OCI-M2 (cell line): Measurements from ENCODE around the gene MCRS1.

Experiments used
- DNase-seq: peaks from one replicate; lab custom pipeline; 2025; ENCODE audit not compliant: unreplicated experiment; lab: John Stamatoyannopoulos, UW

Gene MCRS1

GRCh38 chr12:49556391-49557186 is 11.4 kb downstream of the MCRS1 start:
- DNase-seq, result no peak

DNA sequence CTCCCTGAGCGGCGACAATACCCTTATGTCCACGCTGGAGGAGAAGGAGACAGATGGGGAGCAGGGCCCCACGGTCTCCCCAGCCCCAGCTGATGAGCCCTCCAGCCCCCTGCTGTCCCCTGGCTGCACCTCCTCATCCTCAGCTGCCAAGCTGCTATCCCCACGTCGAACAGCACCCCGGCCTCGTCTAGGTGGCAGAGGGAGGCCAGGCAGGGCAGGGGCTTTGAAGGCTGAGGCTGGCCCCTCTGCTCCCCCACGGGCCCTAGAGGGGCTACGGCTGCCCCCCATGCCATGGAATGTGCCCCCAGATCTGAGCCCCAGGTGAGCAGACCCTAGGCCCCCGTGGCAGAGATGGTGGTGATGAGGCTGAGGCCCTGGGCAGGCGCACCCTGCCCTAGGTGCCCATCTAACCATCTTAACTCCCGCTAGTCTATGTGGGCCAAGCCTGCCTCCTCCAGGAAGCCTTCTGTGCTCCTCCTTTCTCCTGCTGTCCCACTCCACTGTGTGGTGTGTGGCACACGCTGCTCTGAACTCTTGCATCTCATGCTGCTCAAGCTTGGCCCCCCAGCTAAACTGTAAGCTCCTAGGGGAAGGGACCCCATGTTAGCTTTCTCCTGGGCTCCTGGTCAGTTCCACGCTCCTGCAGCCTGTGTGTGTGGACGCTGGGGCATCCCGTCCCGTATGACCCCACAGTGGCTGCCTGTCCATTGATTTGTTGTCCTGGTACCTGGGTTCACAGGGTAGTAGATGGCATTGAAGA is 12.1 kb downstream of the MCRS1 start:
- DNase-seq, result no peak

GRCh38 chr12:49554266-49554665 is 13.7 kb downstream of the MCRS1 start:
- no peak for DNase-seq

GRCh38 chr12:49553512-49554088 is 14.3 kb downstream of the MCRS1 start:
- no peak for DNase-seq

DNA sequence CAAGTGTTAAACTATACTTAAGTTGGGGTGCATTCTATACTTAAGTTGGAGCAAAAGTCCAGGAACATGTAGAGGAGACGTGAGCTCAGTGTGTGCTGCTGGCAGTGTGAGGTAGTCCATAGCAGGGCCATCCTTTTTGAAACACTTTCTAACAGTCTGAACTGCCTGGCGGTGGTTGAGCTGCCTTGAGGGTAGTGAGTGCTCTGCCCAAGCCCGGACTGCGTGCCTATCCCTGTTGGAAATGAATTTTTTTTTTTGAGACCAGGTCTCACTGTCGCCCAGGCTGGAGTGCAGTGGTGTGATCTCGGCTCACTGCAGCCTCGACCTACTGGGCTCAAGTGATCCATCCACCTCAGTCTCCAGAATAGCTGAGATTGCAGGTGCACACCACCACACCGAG is 15.0 kb downstream of the MCRS1 start:
- no peak for DNase-seq

DNA sequence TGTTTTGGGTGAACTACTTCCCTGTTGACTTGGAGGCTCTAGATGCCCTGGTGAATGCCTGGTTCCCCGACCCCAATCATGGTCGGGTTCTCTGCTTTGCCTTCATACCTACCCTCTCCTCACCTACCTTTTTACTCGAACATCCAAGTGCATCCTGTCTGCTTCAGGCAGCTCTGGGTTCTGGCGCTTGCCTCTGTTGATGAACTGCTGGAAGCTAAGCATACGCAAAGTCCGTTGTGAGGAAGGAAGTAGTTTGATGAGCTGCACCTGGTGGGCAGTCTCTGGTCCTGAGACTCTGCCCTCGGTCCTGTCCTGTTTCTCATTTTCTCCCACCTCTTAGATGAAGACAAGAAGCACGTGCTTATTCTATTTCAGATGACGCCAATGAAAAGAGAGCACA is 15.5 kb downstream of the MCRS1 start:
- DNase-seq, result no peak

DNA sequence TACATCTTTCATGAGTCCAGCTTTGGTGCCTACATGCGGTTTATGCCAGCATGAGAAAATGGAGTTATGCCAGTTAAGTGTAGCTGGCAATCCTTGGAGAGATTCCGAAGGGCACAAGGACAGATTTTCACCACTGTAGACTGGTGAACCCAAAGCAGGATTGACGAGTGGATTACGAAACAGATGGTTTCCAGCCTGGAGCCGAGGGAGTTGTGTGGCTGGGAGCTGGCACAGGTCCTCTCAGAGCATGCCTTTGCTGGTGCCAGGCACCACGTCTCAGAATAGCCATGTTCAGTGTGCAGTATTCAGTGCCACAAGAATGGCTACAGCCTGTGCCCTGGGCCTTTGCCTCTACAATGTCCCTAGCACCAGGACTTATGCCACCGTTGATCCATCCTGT is 15.9 kb downstream of the MCRS1 start:
- no peak for DNase-seq

DNA sequence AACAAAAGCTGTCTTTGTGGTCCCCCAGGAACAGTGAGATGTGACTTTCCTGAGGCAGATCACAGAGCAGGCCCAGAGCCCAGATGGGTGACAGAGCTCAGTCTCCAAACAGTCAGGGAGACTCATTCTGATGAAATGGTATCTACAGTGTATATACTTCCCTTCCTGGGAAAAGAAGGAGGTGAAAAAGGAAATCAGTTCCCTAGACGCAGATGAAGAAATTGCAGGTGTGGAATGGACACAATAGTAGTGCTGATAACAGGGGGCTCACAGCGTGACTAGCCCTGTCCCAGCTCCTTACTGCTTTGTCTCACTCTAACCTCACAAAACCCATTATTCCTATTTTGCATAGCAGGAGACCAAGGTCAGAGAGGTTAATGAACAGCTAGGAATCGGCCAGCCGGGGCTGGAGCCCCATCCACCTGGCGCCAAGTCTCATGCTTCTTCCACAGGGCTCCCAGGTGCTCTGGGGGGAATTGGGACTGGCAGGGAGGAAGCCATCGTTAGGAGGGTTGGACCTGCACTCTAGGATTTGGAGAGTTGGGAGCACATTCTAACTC is 17.2 kb downstream of the MCRS1 start:
- no peak for DNase-seq

GRCh38 chr12:49549735-49550692 is 17.9 kb downstream of the MCRS1 start:
- no peak for DNase-seq

DNA sequence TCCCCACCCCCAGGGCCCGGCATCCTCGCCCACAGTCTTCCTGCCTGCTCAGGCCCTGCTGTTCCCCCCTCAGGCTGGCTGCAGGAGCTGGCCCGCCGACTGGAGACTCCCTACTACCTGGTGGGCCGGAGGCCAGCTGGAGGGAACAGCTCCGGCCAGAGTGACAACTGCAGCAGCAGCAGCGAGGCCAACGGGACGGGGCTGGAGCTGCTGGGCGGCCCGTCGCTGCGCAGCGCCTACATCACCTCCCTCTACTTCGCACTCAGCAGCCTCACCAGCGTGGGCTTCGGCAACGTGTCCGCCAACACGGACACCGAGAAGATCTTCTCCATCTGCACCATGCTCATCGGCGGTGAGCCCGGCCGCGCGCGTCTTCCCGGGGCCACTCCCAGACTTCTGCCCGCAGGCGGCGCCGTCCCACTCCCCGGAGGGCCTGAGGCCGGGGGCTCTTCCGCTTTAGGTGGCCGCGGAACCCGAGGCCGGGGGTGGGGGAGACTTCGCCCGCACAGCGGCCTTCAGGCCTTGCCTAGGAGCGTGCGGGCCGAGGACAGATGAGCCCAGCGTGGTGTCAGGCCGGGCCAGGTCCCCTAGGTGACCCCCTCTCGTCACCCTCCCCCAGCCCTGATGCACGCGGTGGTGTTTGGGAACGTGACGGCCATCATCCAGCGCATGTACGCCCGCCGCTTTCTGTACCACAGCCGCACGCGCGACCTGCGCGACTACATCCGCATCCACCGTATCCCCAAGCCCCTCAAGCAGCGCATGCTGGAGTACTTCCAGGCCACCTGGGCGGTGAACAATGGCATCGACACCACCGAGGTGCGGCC is 18.9 kb downstream of the MCRS1 start:
- no peak for DNase-seq

DNA sequence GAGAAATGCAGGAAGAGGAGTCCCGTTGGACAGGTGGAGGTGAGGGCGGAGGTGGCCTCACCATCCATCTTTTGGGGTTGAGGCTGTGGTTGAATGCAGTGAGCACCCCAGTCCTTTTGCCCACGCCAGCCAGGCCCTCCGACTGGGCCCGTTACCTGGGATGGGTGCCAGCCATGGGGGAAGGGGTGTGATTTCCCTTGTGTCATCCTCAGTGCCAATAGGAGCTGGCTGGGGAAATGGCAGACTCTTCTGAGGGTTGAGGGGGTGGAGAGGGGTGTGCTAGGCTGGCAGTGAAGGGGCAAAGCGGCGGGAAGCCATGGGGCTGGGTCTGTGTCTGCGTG is 19.5 kb downstream of the MCRS1 start:
- no peak for DNase-seq

GRCh38 chr12:49547090-49547690 is 20.8 kb downstream of the MCRS1 start:
- no peak for DNase-seq

- no peak for DNase-seq
Measured at GRCh38 chr12:49546481-49546880, 21.5 kb downstream of the MCRS1 start.

GRCh38 chr12:49545815-49546214 is 22.1 kb downstream of the MCRS1 start:
- DNase-seq, result no peak

DNA sequence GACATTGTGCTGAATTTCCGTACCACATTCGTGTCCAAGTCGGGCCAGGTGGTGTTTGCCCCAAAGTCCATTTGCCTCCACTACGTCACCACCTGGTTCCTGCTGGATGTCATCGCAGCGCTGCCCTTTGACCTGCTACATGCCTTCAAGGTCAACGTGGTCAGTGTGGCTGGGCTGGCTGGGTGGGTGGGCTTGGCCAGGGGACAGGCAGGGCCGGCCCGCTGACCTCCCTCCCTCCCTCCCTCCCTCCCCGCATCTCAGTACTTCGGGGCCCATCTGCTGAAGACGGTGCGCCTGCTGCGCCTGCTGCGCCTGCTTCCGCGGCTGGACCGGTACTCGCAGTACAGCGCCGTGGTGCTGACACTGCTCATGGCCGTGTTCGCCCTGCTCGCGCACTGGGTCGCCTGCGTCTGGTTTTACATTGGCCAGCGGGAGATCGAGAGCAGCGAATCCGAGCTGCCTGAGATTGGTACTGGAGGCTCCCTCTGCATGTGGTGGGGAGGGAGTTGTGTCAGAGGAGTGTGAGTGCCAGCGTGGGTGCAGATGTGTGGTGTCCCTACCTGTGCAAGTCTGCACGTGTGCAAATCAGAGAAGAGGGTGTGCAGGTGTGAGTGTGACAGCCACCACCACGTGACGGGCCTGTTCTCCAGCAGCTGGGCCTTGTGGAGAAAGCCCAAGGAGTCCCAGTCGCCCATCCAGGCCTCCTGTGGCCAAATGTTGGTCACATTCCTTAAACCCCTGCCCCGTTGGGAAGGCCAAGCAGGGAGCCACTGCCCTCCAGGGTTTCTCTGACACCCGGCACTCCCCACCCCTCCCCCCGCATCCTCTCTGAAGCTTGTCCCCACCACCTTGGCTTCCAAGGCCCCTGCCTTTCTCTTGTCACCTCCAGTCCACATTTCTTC is 23.8 kb downstream of the MCRS1 start:
- DNase-seq, result no peak

DNA sequence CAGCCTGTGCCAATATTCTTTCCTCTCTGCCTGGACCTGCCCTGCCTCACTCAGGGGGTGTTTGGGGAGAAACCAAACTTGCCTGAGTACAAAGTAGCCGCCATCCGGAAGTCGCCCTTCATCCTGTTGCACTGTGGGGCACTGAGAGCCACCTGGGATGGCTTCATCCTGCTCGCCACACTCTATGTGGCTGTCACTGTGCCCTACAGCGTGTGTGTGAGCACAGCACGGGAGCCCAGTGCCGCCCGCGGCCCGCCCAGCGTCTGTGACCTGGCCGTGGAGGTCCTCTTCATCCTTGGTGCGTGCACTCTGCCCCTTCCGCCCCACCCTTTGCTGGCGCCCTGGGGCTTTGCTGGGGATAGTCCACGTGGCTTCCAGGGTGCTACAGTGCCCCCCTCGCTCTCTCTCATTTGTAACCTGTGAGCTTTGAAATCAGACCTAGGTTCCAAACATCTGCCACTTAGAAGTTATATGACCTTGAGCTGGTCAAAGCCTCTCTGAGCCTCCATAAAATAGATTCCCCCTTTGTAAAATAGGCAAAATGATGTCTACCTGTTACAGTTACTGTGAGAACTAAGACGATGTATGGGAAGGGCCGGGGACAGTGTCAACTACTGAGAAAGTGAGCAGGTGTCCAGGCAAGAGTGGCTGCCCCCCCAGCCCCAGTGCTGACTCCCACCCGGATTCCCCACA is 24.6 kb downstream of the MCRS1 start:
- DNase-seq, result no peak

GRCh38 chr12:49542592-49543160 is 25.3 kb downstream of the MCRS1 start:
- DNase-seq, result no peak
